Brain microvascular endothelial cell (primary cell): ENCODE results near the gene STOX2.

ENCODE experiments used
- DNase-seq: peaks from one replicate; pipeline ENCODE4 v3.0.0-alpha.2; 2020
- H3K27ac ChIP-seq: fragments of 250-450 bp; sonication (Bioruptor Pico); 2 replicates; pipeline ENCODE4 v1.5.1; 2020; ENCODE audit warnings: mild to moderate bottlenecking, moderate library complexity
- H3K27me3 ChIP-seq: fragments of 250-450 bp; sonication (Bioruptor Pico); replicated peaks from 2 replicates; pipeline ENCODE4 v1.5.1; 2020; ENCODE audit warnings: mild to moderate bottlenecking
- H3K36me3 ChIP-seq: fragments of 250-450 bp; sonication (Bioruptor Pico); replicated peaks from 2 replicates; pipeline ENCODE4 v1.5.1; 2020; ENCODE audit warnings: mild to moderate bottlenecking
- H3K4me3 ChIP-seq: 2 replicates; pipeline ENCODE4 v1.5.1; 2011; ENCODE audit warnings: low read depth, mild to moderate bottlenecking, control low read depth, low read length, moderate library complexity
- CTCF ChIP-seq: IDR thresholded peaks from 2 replicates; pipeline ENCODE4 v1.5.1; 2011; ENCODE audit warnings: low read depth, mild to moderate bottlenecking, moderate library complexity, low read length, control low read depth, inconsistent platforms; ENCODE audit errors: missing control alignments
- in situ Hi-C: cut with HindIII; loops from 2 replicates; pipeline ENCODE4 v1.10.0; 2017; ENCODE audit warnings: low sequenced_read_pairs, low pct_ligation_motif_present

The STOX2 gene

GRCh38 chr4:183903021-183903760 is 1.9 kb upstream of the STOX2 start:
- Histone ChIP-seq H3K27me3 (peaks cover 20% of the 10 kb centered on the region), H3K4me3 (no peak overlapping the region), H3K36me3 (no peaks in the 10 kb centered on the region), H3K27ac (no peak overlapping the region)
- DNase-seq, result no peak
- no peak for TF ChIP-seq CTCF
- in situ Hi-C loops, result no loop called here

GRCh38 chr4:183905593-183906488 is 734 bp downstream of the STOX2 start:
- H3K27ac ChIP-seq, result no peak overlapping the region

DNA sequence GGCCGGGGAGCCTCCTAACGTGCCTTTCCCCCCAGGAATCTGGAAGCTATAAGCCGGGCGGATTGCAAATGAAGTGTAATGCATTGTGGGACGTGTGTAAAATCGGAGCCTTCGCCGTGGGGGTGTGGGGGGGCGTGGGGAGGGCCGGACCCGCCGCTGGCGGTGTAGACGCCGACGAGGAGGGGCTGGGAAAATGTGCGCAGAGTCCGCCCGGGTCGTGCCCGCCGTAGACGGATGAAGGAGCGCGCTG is 1.3 kb downstream of the STOX2 start:
- DNase-seq, result no peak
- in situ Hi-C loops, result no loop called here
- Histone ChIP-seq H3K27ac (no peak overlapping the region), H3K27me3 (peaks cover 20% of the 10 kb centered on the region), H3K36me3 (no peaks in the 10 kb centered on the region), H3K4me3 (peak overlapping the region; percentile 61)
- TF ChIP-seq CTCF, result no peak

More at GRCh38 chr4:183905593-183906488, 734 bp downstream of the STOX2 start:
- no peak for TF ChIP-seq CTCF
- Histone ChIP-seq H3K36me3 (no peaks in the 10 kb centered on the region), H3K27me3 (peaks cover 20% of the 10 kb centered on the region), H3K4me3 (peak overlapping the region; percentile 61)
- in situ Hi-C loops, result no loop called here
- peak; percentile 11 for DNase-seq

DNA sequence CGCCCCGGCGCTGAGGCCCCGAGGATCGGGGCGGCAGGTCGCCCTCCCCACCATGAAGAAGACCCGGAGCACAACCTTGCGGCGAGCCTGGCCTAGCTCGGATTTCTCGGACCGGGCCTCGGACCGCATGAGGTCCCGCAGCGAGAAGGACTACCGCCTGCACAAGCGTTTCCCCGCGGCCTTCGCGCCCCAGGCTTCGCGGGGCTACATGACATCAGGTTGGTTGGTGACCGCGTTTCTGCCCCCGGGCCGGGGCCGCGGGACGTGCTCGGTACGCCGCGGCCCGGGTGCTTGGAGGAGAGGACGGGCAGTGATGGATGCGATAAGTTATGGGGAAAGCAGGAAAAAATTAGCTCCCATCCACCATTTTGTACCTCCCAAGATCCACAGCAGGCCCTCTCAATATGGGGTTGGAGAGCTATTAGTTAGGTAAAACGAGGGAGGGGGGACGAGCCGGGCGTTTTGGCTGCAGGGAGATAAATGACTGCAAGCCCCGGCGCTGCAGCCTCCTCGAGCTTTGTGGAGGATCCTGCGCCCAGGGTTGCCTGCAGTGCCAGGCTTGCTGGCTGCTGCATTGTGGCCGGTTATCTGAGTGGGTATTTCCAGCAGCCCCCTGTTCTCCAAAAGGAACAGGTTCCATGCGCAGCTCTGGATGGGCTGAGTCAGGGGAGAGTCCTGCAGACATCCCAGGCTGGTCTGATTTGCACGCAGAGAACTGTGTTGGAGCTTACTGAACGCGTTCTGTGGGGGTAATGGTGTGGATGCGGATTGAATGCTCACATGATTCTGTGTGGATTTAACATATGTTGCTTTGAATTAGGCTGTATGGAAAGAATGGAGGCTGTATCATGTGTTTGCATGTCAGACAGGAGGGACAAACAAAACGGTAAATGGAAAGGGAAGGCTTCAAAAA is 1.9 kb downstream of the STOX2 start:
- in situ Hi-C loops, result no loop called here
- Histone ChIP-seq H3K27me3 (peaks cover 20% of the 10 kb centered on the region), H3K36me3 (no peaks in the 10 kb centered on the region), H3K4me3 (peak overlapping the region; percentile 61), H3K27ac (no peak overlapping the region)
- no peak for TF ChIP-seq CTCF
- no peak for DNase-seq

- H3K27ac ChIP-seq, result no peak overlapping the region
- in situ Hi-C loops, result no loop called here
- no peaks in the 10 kb centered on the region for H3K36me3 ChIP-seq
- no peak overlapping the region for H3K4me3 ChIP-seq
- TF ChIP-seq CTCF, result no peak
- peaks cover 20% of the 10 kb centered on the region for H3K27me3 ChIP-seq
- no peak for DNase-seq
These were observed 3.0 kb downstream of the STOX2 start for GRCh38 chr4:183907871-183908683.
